Measurements from ENCODE around the gene WDR44. TPM values are rescaled to one million over a fixed set of nuclear protein-coding genes. Genes with fewer than 3 reads are reported as not detected.

The WDR44 gene
- total and polyA plus RNA-seq, 10 of the 15 experiments (the other 5 are each of a cell fraction or from before 2014, with no cell fraction given): 3.4 to 14.0 (median 11.6) TPM

- no peak overlapping the region for H3K27ac ChIP-seq (ENCODE audit: control insufficient read depth, insufficient read depth)
- in situ Hi-C loops (cut with MboI) (no loop called here), intact Hi-C loops (cut with micrococcal nuclease; ENCODE audit: unreplicated experiment) (no loop called here)
- no peak overlapping the region for H3K4me2 ChIP-seq (ENCODE audit: control insufficient read depth, insufficient read depth)
- H3K4me3 ChIP-seq: no peak overlapping the region
- ChIA-PET RAD21 (ENCODE audit: unreplicated experiment) (no interaction called here), SMC1A (ENCODE audit: uncharacterized antibody, unreplicated experiment) (interaction anchor here (1.0 to 1.5 kb wide), 3 partner anchors 9 to 206 kb away, joined by 3 to 4 read pairs (median 4); no protein-coding TSS in a partner anchor), CTCF (interaction anchor here (1.4 to 1.7 kb wide), 2 partner anchors 10 to 67 kb away, joined by 3 read pairs; no protein-coding TSS in a partner anchor), POLR2A (interaction anchor here (0.9 kb wide), 1 partner anchor 10 kb away, joined by 3 read pairs; no protein-coding TSS in a partner anchor)
- no peak overlapping the region for H3K9ac ChIP-seq (ENCODE audit: control insufficient read depth, insufficient read depth, low read length)
- BruUV-seq (replicated peaks): no TSS peak
- no peak for ATAC-seq
- DNase-seq (ENCODE audit: low read depth, low spot score): no peak
- H4K20me1 ChIP-seq (ENCODE audit: control insufficient read depth, insufficient read depth): no peaks in the 10 kb centered on the region
- no peaks in the 10 kb centered on the region for H3K4me1 ChIP-seq (ENCODE audit: control insufficient read depth, insufficient read depth, low read length)
- no peak overlapping the region for H2AFZ ChIP-seq (ENCODE audit: control insufficient read depth, low read depth, low read length)
- no peaks in the 10 kb centered on the region for H3K79me2 ChIP-seq (ENCODE audit: control insufficient read depth, insufficient read depth, low read length)
- no peak for FAIRE-seq
- no peaks in the 10 kb centered on the region for H3K27me3 ChIP-seq (replicated peaks in 1 of 2; ENCODE audit: control insufficient read depth in 2 of 2, insufficient read depth in 2 of 2, low read length in 1 of 2)
- H3K9me3 ChIP-seq (replicated peaks; ENCODE audit: control insufficient read depth, insufficient read depth, low read length): no peaks in the 10 kb centered on the region
- peaks cover 0 to 3% of the 10 kb centered on the region in 2 experiments; a peak in 1 of 4 replicates for H3K36me3 ChIP-seq (ENCODE audit: control insufficient read depth in 2 of 2, insufficient read depth in 2 of 2, low read length in 1 of 2)
- WGBS (ENCODE audit: insufficient coverage, insufficient replicate concordance, low lambda C conversion rate, missing lambda C conversion rate): 70% methylated on average over 4 of the region's 4 CpGs
- no peak for TF ChIP-seq FOXM1 (IDR thresholded peaks at IDR 0.05; ENCODE audit: low read depth, low read length)
- TF ChIP-seq BRCA1 (IDR thresholded peaks at IDR 0.05; ENCODE audit: low read depth, low read length): no peak
- no peak for TF ChIP-seq KDM1A (IDR thresholded peaks at IDR 0.05; ENCODE audit: borderline replicate concordance)
- no peak for TF ChIP-seq IRF4 (IDR thresholded peaks at IDR 0.05; ENCODE audit: low read depth, low read length)
- no peak for TF ChIP-seq SREBF1 (IDR thresholded peaks at IDR 0.05; ENCODE audit: low read length)
- no peak for TF ChIP-seq ATF2 (IDR thresholded peaks at IDR 0.05; ENCODE audit: low read length)
- no peak for TF ChIP-seq NRF1 (conservative IDR thresholded peaks at IDR 0.05; ENCODE audit: low read depth, low read length)
- TF ChIP-seq ZNF622 (IDR thresholded peaks at IDR 0.05): no peak
- no peak for TF ChIP-seq IRF3 (IDR thresholded peaks at IDR 0.05)
- TF ChIP-seq RAD21 (IDR thresholded peaks at IDR 0.05; ENCODE audit: insufficient read depth, low read depth, low read length): no peak
- TF ChIP-seq RELA (IDR thresholded peaks at IDR 0.05; ENCODE audit: borderline replicate concordance, partially characterized antibody): no peak
- no peak for TF ChIP-seq ZNF24 (IDR thresholded peaks at IDR 0.05)
- TF ChIP-seq ZBTB40 (IDR thresholded peaks at IDR 0.05; ENCODE audit: borderline replicate concordance): no peak
- no peak for TF ChIP-seq LARP7 (IDR thresholded peaks at IDR 0.05)
- no peak for TF ChIP-seq BCL3 (IDR thresholded peaks at IDR 0.05; ENCODE audit: borderline replicate concordance, insufficient read depth, low read depth, low read length, poor library complexity, severe bottlenecking)
Measured at GRCh38 chrX:118392716-118393115, 46.8 kb downstream of the WDR44 start.

Data from GM12878 (cell line).